Sciatic nerve (tissue), 2 donors: ENCODE data around the gene HMSD. TPM values are rescaled to one million over a fixed set of nuclear protein-coding genes. Genes with fewer than 3 reads are reported as not detected.

ENCODE experiments used
- ATAC-seq: fragments of 200-7000 bp; cut with Tn5 transposase; one replicate; pipeline ENCODE4 v1.9.1; 2020; ENCODE audit warnings: mild to moderate bottlenecking, moderate library complexity
- DNase-seq: peaks from one replicate; pipeline ENCODE4 v3.0.0-alpha.2; 2020; ENCODE audit warnings: low spot score
- intact Hi-C: fragments of 100-400 bp; cut with DNase I; formaldehyde crosslinking; loops from one replicate; pipeline ENCODE4 v1.14.2; 2022
- total RNA-seq: library from RNA; stranded (reverse); fragmentation: NEBNext Ultra II Directional; extraction: Animal tissue kit (Norgen Biotek cat#: 25700); gene quantifications from one replicate; pipeline ENCODE4 v1.2.1, GENCODE V29; 2021
- donor health status: DM: no; HTN: no; CAD: no.
- donor health status: DM: no; HTN: no; CAD: no.

HMSD gene
- total RNA-seq, 1 donor from 2014 or later: 7.8 TPM

- DNase-seq (no peak), ATAC-seq (peak; percentile 67)
- intact Hi-C loops: no loop called here
Measured at GRCh38 chr18:63980027-63980426, 30.9 kb downstream of the HMSD start.

- DNase-seq (no peak), ATAC-seq (peak; percentile 25)
- intact Hi-C loops: no loop called here
Measured at GRCh38 chr18:63980896-63981460, 31.9 kb downstream of the HMSD start.

GRCh38 chr18:63981719-63982118 is 32.6 kb downstream of the HMSD start:
- intact Hi-C loops: no loop called here
- no peak for ATAC-seq
- DNase-seq: no peak

GRCh38 chr18:63982361-63982760 is 33.3 kb downstream of the HMSD start:
- DNase-seq: no peak
- intact Hi-C loops: no loop called here

GRCh38 chr18:63986885-63987284 is 37.8 kb downstream of the HMSD start:
- no peak for ATAC-seq

More at GRCh38 chr18:63982361-63982760, 33.3 kb downstream of the HMSD start:
- ATAC-seq: no peak

GRCh38 chr18:63987743-63988142 is 38.6 kb downstream of the HMSD start:
- intact Hi-C loops: no loop called here
- ATAC-seq: no peak
- no peak for DNase-seq

More at GRCh38 chr18:63986885-63987284, 37.8 kb downstream of the HMSD start:
- intact Hi-C loops: no loop called here
- DNase-seq: no peak

- intact Hi-C loops: no loop called here
- ATAC-seq (no peak), DNase-seq (no peak)
Measured at GRCh38 chr18:63992751-63993150, 43.6 kb downstream of the HMSD start.

GRCh38 chr18:63994783-63995399 is 45.8 kb downstream of the HMSD start:
- DNase-seq: no peak
- intact Hi-C loops: no loop called here
- ATAC-seq: peak; percentile 53

GRCh38 chr18:63997041-63997440 is 47.9 kb downstream of the HMSD start:
- intact Hi-C loops: no loop called here
- ATAC-seq (no peak), DNase-seq (no peak)

GRCh38 chr18:63997606-63998005 is 48.5 kb downstream of the HMSD start:
- intact Hi-C loops: no loop called here
- DNase-seq: no peak
- no peak for ATAC-seq

GRCh38 chr18:63999871-64000270 is 50.8 kb downstream of the HMSD start:
- intact Hi-C loops: no loop called here
- ATAC-seq (no peak), DNase-seq (no peak)

GRCh38 chr18:64002581-64002980 is 53.5 kb downstream of the HMSD start:
- intact Hi-C loops: no loop called here
- DNase-seq (no peak), ATAC-seq (no peak)

GRCh38 chr18:64009305-64009704 is 60.2 kb downstream of the HMSD start:
- no peak for DNase-seq
- intact Hi-C loops: no loop called here
- no peak for ATAC-seq

Other genes with a start within 250 kb of the HMSD start
- gene SERPINB11, start 246.3 kb upstream of the HMSD start, total RNA-seq: not detected
- gene SERPINB7, start 173.9 kb upstream of the HMSD start, total RNA-seq: 0.53 TPM
- 2.6 TPM for gene SERPINB2, start 61.6 kb upstream of the HMSD start, total RNA-seq
- gene SERPINB10, start 41.3 kb upstream of the HMSD start, total RNA-seq: not detected
- gene SERPINB8, start 20.8 kb downstream of the HMSD start, total RNA-seq: 16.5 TPM
- gene LINC00305, start 199.8 kb downstream of the HMSD start, total RNA-seq: not detected